Gastrocnemius medialis (tissue), 4 donors: ENCODE results near the gene C9.
"Not testable (repeated sequence)": the region's sequence is repeated elsewhere in the genome, so short reads cannot be mapped to it uniquely, and the experiment has no call there.

ENCODE experiments used
- CTCF ChIP-seq, 5 experiments: fragments of 450-650 bp in 3 of 5; fragments of 200-600 bp in 2 of 5; sonication (generic) in 2 of 5; IDR thresholded peaks in 4 of 5; conservative IDR thresholded peaks in 1 of 5; 1 replicate in 4 of 5; 2 replicates in 1 of 5; pipeline ENCODE4 v1.5.1; 2016 to 2019; ENCODE audit warnings: antibody characterized with exemption in 5 of 5, mild to moderate bottlenecking in 3 of 5, moderate library complexity in 3 of 5
- POLR2A ChIP-seq, 2 donors: fragments of 450-650 bp; IDR thresholded peaks; one replicate each; pipeline ENCODE4 v1.6.1; 2017; ENCODE audit warnings: antibody characterized with exemption in 2 of 2, mild to moderate bottlenecking in 2 of 2, moderate library complexity in 2 of 2

GRCh38 chr5:39234494-39234893 lies 129.8 kb downstream of the C9 start:
- not testable (repeated sequence) for TF ChIP-seq CTCF (IDR thresholded peaks at IDR 0.05 in 4 of 5, conservative IDR thresholded peaks at IDR 0.05 in 1 of 5); POLR2A (IDR thresholded peaks at IDR 0.05)
